Thoracic aorta (tissue), 2 donors: ENCODE data around the gene TEAD1. TPM values are rescaled to one million over a fixed set of nuclear protein-coding genes. Genes with fewer than 3 reads are reported as not detected.

Source experiments
- ATAC-seq: fragments of 150-250 bp; one replicate; pipeline ENCODE4 v1.8.0; 2017; ENCODE audit warnings: low read depth; ENCODE audit not compliant: insufficient number of reproducible peaks, low FRiP score
- DNase-seq: peaks from one replicate; pipeline ENCODE4 v3.0.0-alpha.2; 2020; ENCODE audit warnings: low spot score
- H3K27ac ChIP-seq, 2 donors: fragments of 200-600 bp; sonication (generic); 1 replicate in 1 of 2; 2 replicates in 1 of 2; pipeline ENCODE4 v1.5.1; 2016; ENCODE audit warnings: mild to moderate bottlenecking in 2 of 2, moderate library complexity in 2 of 2
- H3K27me3 ChIP-seq: fragments of 200-600 bp; sonication (generic); replicated peaks from 2 replicates; pipeline ENCODE4 v1.6.0; 2016; ENCODE audit warnings: mild to moderate bottlenecking; ENCODE audit not compliant: insufficient read depth
- H3K36me3 ChIP-seq: fragments of 200-600 bp; sonication (generic); one replicate; pipeline ENCODE4 v1.5.1; 2016
- H3K4me1 ChIP-seq, 2 donors: fragments of 200-600 bp; sonication (generic); 1 replicate in 1 of 2; 2 replicates in 1 of 2; pipeline versions ENCODE4 v1.5.1 to v1.6.0; 2016; ENCODE audit warnings: low read depth in 2 of 2, mild to moderate bottlenecking in 1 of 2; ENCODE audit not compliant: control insufficient read depth in 1 of 2
- H3K4me3 ChIP-seq: fragments of 200-600 bp; sonication (generic); 2 replicates; pipeline ENCODE4 v1.5.1; 2016; ENCODE audit warnings: mild to moderate bottlenecking
- H3K9me3 ChIP-seq: fragments of 200-600 bp; sonication (generic); 2 replicates; pipeline ENCODE4 v1.5.1; 2016
- total RNA-seq, 2 donors: library from RNA; depleted of rRNA; stranded (reverse); fragments of >200 nt; gene quantifications; one replicate each; pipeline versions ENCODE4 v1.1.0 to v1.2.3, GENCODE V29; 2016
- TF ChIP-seq, protein P1 (sequence below): fragments of 200-600 bp; sonication (generic); IDR thresholded peaks from one replicate; pipeline ENCODE4 v1.5.1; 2019; ENCODE audit warnings: antibody characterized with exemption

The TEAD1 gene
- total RNA-seq, 2 donors from 2014 or later, result 57.3 to 164 TPM

DNA sequence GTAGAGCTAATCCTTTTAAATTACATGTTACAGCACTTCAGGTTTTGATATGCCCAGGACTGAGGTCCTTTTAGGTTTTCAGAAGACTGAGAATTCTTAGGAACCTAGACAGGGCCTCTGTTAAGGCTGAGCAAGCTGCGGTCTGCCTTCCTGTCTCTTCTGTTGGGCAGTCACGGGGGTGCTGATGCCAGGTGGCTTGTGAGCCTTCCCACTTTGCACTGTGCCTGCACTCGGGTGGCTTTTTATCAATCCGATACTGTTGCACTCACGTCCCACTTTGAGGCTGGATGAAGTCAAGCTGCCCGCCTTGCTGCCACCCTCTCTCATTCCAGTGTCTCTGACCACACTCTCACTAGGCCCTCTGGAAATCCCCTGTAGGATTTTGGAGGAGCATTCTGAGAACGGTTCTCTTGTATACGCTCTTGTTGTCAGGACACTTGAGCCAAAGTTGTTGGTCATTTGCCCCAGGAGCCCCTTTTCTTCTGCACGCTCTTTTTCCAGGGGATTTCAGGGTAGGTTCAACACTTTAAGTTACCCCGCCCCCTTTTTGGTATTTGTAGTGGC, 141.8 kb downstream of the TEAD1 start:
- Histone ChIP-seq H3K27ac (no peak overlapping the region), H3K4me1 (peaks cover 14 to 34% of the 10 kb centered on the region in 2 donors)
- no peak for ATAC-seq

DNA sequence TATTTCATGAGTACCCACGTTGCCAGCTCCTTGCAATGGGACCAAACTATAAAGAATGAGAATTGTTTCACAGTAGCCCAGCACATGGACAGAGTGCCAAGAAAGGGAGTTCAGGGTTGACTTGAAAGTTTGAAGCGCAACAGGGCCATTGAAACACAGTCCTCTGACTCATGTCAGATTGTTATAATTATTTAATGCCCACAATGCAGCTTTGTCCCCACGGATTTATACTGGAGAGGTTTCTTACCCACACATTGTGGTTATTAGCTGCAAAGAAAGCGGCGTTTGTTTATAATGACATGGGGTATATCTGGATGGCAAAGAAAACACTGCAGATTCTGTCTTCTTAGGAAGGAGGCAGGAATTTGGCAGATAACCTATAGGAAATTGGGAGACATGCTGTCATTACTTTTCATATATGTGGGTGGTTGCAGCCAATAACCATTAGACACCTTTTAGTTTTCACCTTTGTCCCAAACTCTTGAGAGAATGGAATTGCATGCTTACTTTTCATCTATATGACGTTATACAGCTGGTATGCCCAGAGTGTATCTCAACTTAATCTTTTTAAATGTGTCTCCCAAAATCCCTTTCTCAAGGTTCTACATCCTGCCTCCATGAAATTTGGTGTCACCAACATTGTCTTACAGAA, 143.6 kb downstream of the TEAD1 start:
- no peaks in the 10 kb centered on the region for H3K36me3 ChIP-seq
- H3K27ac ChIP-seq, result no peak overlapping the region
- TF ChIP-seq, protein P1, sequence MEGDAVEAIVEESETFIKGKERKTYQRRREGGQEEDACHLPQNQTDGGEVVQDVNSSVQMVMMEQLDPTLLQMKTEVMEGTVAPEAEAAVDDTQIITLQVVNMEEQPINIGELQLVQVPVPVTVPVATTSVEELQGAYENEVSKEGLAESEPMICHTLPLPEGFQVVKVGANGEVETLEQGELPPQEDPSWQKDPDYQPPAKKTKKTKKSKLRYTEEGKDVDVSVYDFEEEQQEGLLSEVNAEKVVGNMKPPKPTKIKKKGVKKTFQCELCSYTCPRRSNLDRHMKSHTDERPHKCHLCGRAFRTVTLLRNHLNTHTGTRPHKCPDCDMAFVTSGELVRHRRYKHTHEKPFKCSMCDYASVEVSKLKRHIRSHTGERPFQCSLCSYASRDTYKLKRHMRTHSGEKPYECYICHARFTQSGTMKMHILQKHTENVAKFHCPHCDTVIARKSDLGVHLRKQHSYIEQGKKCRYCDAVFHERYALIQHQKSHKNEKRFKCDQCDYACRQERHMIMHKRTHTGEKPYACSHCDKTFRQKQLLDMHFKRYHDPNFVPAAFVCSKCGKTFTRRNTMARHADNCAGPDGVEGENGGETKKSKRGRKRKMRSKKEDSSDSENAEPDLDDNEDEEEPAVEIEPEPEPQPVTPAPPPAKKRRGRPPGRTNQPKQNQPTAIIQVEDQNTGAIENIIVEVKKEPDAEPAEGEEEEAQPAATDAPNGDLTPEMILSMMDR, result no peak
- DNase-seq (no peak), ATAC-seq (no peak)
- H3K27me3 ChIP-seq, result no peaks in the 10 kb centered on the region
- no peaks in the 10 kb centered on the region for H3K9me3 ChIP-seq
- no peak overlapping the region for H3K4me3 ChIP-seq
- peaks cover 14 to 32% of the 10 kb centered on the region in 2 donors for H3K4me1 ChIP-seq

More for the DNA sequence above, 141.8 kb downstream of the TEAD1 start:
- Histone ChIP-seq H3K4me3 (no peak overlapping the region), H3K9me3 (no peaks in the 10 kb centered on the region), H3K36me3 (no peaks in the 10 kb centered on the region), H3K27me3 (no peaks in the 10 kb centered on the region)
- DNase-seq, result no peak
- TF ChIP-seq, protein P1, result no peak

DNA sequence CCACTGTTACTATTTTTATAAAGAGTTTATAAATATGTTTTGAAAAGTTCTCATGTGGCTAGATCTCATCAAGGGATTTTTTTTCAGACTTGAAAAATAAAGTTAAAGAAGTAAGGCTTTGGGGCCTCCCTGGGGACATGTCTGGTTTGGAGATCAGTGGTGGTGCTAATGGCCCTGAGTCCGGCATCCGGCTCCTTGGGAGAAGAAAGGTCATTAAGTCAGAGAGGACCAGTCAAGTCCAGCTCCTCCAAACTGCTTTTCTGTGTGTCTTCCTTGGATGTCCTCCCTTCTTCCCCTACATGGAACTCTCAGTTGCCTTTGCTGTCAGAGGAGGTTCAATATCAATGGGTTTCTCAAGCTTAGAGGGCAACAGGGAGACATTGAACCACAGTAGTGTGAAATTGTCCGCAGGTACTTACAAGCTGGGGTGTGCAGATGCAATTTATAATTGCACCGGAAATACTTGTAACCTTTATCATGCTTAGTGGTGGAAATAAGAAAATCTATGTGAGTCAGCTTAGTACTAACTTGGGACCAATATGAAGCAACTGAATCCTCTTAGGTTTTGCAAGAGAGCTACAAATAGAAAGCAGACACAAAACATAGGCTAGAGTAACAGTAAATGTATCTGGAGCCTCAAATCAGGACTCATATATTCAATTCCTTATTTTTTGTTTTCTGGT, 144.3 kb downstream of the TEAD1 start:
- Histone ChIP-seq H3K4me3 (no peak overlapping the region), H3K27me3 (no peaks in the 10 kb centered on the region), H3K27ac (no peak overlapping the region), H3K9me3 (no peaks in the 10 kb centered on the region), H3K36me3 (no peaks in the 10 kb centered on the region), H3K4me1 (peaks cover 11 to 26% of the 10 kb centered on the region in 2 donors)
- no peak for DNase-seq
- TF ChIP-seq, protein P1, result no peak
- ATAC-seq, result no peak

DNA sequence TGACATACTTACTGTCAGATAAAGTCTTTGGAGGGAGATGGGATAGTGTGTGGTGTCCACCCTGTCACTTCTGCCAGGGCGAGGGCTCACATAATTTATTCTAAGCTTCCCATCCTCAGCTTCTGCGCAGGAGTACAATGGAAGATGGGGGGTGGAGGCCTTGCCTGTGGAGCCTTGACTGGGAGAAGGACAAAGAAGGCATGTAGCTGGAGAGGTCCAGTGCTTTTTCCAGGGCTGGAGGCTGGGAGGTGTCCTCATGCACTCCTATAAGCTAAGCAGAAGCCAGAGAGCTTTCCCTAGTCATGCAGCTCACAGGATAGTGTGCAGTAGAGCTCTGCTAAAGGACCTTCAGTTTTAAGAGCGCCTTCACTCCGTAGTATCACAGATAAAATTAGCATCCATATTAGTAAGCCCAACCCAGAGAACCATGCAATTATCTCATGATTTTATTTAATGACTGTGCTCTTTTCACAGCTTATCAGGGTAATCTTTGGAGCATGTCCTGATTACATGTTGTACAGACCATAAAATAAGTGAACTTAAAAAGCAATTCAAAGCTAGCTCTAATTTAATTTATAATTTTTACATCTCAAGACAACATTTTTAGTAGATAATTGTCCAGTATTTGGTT, 148.3 kb downstream of the TEAD1 start:
- H3K27ac ChIP-seq, result no peak overlapping the region
- no peaks in the 10 kb centered on the region for H3K9me3 ChIP-seq
- TF ChIP-seq, protein P1, result no peak
- H3K36me3 ChIP-seq, result no peaks in the 10 kb centered on the region
- peaks cover 4 to 18% of the 10 kb centered on the region in 2 donors for H3K4me1 ChIP-seq
- ATAC-seq, result no peak
- H3K27me3 ChIP-seq, result no peaks in the 10 kb centered on the region
- no peak overlapping the region for H3K4me3 ChIP-seq
- DNase-seq, result no peak
